Mammary epithelial cell (primary cell): ENCODE results near the gene KRT39.

ENCODE experiments used
- CTCF ChIP-seq, 2 donors: IDR thresholded peaks in 1 of 2; conservative IDR thresholded peaks in 1 of 2; 2 replicates each; pipeline ENCODE4 v1.5.1; 2011 to 2012; ENCODE audit warnings: inconsistent platforms in 2 of 2, low read length in 2 of 2, mild to moderate bottlenecking in 2 of 2, control low read depth in 1 of 2, low read depth in 1 of 2; ENCODE audit not compliant: insufficient read depth in 1 of 2; ENCODE audit errors: extremely low read depth in 1 of 2
- EZH2 ChIP-seq: IDR thresholded peaks from 2 replicates; pipeline ENCODE4 v1.6.1; 2012; ENCODE audit warnings: low read length, inconsistent platforms, borderline replicate concordance

DNA sequence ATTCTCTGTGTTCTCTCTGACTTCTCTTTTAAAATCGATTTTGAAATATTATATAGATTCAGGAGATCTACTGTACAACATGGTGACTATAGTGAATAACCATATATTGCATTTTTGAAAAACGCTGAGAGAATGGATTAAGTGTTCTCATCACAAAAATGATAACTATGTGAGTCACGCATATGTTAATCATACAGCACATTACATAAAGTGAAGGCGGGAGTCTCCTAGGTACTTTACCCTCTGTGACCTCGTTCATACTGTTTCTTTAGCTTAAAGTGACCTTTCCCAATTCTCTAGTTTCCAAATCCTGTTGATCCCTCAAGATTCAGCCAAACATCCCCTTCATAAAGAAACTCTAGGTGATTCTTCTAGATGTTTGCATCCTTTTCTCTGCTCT, 36.1 kb upstream of the KRT39 start:
- TF ChIP-seq CTCF (conservative IDR thresholded peaks at IDR 0.05 in 1 of 2, IDR thresholded peaks at IDR 0.05 in 1 of 2; ENCODE audit: extremely low read depth in 1 of 2, insufficient read depth in 1 of 2, low read depth in 1 of 2, low read length in 2 of 2) (no peak), EZH2 (no peak)
